ENCODE results near the gene RNF10.

RNF10 gene

DNA sequence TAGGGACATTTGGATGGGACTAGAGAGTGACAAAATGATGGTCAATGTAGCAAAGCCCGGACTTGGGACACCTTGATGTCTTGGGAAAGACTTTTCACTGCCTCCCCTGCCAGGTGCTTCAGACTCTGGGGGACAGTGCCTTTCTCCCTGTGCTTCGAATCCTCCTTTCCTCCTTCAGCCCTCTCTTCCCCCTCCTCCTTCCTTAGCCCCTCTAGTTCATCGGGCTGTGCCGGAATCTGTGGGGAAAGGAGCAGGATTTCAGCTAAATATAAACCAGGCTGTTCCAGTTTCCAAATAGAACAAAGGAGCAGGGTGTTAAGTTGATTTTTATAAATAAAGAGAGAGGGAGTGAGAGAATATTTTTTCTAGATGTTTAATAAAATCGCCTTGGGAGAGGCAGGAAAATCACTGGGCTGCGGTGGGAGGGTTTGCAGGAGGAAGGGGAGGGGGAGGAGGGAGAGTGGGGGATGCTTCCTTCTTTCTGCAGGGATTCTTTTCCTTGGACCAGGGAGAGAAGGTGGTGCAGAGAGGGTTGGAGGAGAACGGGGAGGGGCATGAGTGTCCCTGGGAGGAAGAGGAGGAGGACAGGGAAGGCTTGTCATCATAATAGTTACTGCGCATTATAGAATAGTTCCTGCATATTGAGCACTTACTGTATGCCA, 84.9 kb downstream of the RNF10 start:
- DNase-seq, result no peak

DNA sequence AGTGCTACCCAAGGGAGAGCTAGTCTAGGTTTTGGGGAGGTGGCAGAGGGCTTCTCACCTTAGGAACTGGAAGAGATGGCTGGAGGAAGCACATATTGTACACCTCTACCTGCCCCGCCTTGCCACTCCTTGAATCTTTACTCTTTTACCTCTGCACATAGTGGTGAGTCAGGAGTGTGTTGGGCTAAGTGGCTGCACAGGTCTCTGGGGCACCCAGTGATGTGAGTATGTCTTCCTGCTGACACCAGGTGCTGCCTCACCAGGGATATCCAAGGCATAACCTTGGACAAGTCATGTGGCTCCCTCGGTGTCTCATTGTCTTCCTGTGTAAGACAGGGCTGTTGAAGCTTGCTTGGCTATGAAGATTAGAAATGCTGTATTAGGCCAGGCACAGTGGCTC, 86.5 kb downstream of the RNF10 start:
- no peak for DNase-seq

DNA sequence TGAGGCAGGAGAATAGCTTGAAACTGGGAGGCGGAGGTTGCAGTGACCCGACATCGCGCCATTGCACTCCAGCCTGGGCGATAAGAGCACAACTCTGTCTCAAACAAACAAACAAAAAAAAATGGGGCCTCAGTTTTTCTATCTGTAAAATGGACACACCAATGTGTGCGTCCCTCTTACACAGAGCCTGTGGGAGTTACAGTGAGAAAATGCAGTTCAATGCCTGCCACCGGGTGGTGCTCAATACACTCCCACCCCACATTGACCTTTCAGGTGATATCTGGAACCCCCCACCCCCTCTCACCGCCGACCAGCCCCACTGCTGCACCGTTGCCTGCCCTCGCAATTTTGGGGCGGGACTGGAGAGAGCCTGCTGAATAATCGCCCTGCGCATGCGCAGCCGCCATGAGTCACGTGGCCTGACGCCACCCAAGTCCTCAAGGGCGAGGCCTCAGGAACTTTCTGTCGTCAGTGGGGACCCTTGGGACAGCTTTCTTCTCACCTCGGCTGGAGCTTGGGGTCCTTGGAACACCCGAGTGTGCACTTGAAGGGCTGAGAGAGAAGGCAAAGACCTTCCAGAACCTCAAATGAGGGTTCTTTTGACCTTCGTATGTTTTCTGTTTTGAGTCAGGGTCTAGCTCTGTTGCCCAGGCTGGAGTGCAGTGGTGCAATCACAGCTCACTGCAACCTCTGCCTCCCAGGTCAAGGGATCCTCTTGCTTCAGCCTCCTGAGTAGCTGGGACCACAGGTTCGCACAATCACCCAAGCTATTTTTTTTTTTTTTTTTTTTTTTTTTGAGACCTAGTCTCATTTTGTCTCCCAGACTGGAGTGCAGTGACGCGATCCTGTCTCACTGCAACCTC, 91.6 kb downstream of the RNF10 start:
- DNase-seq, result peak; percentile 67
